Measurements from ENCODE around the gene ASMT.
"Not testable (repeated sequence)": the region's sequence is repeated elsewhere in the genome, so short reads cannot be mapped to it uniquely, and the experiment has no call there.

ASMT gene, protein sequence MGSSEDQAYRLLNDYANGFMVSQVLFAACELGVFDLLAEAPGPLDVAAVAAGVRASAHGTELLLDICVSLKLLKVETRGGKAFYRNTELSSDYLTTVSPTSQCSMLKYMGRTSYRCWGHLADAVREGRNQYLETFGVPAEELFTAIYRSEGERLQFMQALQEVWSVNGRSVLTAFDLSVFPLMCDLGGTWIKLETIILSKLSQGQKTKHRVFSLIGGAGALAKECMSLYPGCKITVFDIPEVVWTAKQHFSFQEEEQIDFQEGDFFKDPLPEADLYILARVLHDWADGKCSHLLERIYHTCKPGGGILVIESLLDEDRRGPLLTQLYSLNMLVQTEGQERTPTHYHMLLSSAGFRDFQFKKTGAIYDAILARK

GRCh38 chrX:1614927-1615326 is at the start of gene ASMT:
ASMT (plus strand) TSS chrX:1615059; CDS start chrX:1615200, 141 bp downstream.
- DNase-seq (ENCODE audit: extremely low read depth in 1 of 2, low read depth in 1 of 2) = no peak

DNA sequence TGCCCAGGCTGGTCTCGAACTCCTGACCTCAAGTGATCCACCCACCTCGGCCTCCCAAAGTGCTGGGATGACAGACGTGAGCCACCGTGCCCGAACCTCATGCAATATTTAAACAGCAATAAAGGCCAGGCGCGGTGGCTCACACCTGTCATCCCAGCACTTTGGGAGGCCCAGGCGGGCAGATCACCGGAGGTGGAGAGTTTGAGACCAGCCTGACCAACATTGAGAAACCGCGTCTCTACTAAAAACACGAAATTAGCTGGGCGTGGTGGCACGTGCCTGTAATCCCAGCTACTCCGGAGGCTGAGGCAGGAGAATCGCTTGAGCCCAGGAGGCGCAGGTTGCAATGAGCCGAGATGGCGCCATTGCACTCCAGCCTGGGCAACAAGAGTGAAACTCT is 40.7 kb upstream of the ASMT start:
- DNase-seq (ENCODE audit: extremely low read depth in 1 of 2, low read depth in 1 of 2) = not testable (repeated sequence)

DNA sequence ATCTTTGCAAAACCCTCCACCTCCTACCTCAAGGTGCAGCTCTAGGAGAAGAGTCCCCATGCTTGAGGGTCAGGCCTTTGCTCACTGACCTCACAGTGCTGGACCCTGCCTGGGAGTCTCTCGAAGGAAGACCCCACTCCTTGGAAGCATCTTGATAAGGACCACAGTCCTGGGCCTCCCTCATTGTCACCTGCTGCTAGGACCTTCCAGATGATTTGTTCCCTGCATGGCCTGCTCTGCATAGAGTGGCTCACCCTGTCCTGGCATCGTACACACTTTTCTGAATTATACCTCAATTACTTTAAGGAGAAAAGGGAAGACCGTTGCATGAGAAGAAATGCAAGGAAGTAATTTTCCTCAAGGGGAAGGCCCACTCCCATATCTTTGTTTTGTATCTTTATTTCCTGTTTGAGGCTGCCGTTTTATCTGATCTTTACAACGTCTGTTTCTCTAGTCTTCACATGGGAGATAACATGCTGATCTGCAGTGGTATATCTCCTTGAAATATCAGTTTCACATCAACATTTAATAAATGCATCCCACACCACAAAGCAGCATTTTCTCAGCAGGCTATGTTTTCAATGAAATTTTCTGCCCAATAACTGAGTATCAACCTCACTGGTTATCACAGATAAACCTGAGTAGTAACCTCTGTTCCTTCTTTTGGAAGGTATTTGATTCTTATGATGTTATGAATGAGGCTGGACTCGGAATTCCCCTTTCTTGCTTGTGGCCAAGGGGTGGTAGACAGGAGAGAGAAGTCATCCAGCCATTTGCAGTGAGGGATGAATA is 38.5 kb upstream of the ASMT start:
- DNase-seq (ENCODE audit: extremely low read depth in 1 of 2, low read depth in 1 of 2) = no peak

DNA sequence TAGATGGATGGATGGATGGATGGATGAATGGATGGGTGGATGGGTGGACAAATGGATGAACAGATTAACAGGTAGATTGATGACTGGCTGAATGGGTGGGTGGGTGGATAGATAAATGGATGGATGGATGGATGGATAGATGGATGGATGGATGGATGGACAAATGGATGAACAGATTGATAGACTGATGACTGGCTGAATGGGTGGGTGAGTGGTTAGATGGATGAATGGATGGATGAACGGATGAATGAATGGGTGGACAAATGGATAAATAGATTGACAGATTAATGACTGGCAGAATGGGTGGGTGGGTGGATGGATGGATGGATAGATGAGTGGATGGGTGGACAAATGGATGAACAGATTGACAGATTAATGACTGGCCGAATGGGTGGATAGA is 37.0 kb upstream of the ASMT start:
- no peak for DNase-seq (ENCODE audit: extremely low read depth in 1 of 2, low read depth in 1 of 2)

- no peak for DNase-seq (ENCODE audit: extremely low read depth in 1 of 2, low read depth in 1 of 2)
Measured at GRCh38 chrX:1578511-1579173, 36.2 kb upstream of the ASMT start.

- DNase-seq (ENCODE audit: extremely low read depth in 1 of 2, low read depth in 1 of 2) = peak; percentile 45 to 75
Measured at GRCh38 chrX:1581132-1581531, 33.7 kb upstream of the ASMT start.

GRCh38 chrX:1582686-1583437 is 32.0 kb upstream of the ASMT start:
- peak; percentile 30 to 62 for DNase-seq (ENCODE audit: extremely low read depth in 1 of 2, low read depth in 1 of 2)

DNA sequence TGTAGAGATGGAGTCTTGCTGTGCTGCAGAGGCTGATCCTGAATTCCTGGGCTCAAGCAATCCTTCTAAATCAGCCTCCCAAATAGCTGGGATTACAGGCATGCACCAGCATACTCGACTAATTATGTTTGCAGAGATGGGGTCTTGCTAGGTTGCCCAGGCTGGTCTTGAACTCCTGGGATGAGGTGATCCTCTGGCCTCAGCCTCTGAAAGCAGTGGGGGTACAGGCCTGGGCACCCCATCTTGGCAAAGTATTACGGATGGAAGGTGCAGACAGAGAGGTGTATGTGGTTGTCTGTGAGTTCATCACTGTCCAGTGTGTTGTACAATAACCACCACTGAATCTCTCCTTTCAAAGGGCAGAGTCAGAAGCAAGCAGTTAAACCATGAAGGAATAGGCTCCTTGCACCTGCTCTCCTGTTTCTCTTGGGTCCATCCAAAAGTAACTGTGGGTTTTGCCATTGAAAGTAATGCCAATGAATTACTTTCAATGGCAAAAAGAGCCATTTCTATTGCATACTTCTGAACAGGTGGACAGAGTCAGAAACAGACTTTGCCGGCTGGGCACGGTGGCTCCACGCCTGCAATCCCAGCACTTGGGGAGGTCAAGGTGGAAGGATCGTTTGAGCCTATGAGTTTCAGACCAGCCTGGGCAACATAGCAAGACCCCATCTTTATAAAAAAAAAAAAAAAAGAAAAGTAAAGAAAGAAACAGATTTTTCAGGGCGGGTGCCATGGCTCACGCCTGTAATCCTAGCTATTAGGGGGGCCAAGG is 30.4 kb upstream of the ASMT start:
- DNase-seq (ENCODE audit: extremely low read depth in 1 of 2, low read depth in 1 of 2) = no peak

DNA sequence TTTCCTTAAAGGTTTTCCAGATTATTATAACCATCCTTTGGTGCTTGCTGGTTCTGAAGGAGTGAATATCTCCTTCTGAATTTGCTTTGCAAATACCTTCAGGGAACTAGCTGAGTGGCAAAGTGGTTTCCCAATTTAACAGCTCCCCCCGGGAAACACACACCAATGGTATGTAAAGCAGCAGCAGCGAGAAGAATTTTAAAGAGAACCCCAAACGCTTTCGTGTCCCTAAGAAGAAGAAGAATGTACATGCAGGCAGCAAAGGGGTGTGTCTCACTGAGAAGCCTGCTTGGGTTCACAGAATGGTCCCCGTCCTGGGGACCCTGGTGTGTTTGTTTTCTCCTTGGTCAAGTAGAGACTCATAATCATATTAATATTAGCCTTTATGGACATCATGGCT is 27.7 kb upstream of the ASMT start:
- no peak for DNase-seq (ENCODE audit: extremely low read depth in 1 of 2, low read depth in 1 of 2)

- DNase-seq (ENCODE audit: extremely low read depth in 1 of 2, low read depth in 1 of 2) = no peak
Measured at GRCh38 chrX:1589356-1590130, 25.3 kb upstream of the ASMT start.

DNA sequence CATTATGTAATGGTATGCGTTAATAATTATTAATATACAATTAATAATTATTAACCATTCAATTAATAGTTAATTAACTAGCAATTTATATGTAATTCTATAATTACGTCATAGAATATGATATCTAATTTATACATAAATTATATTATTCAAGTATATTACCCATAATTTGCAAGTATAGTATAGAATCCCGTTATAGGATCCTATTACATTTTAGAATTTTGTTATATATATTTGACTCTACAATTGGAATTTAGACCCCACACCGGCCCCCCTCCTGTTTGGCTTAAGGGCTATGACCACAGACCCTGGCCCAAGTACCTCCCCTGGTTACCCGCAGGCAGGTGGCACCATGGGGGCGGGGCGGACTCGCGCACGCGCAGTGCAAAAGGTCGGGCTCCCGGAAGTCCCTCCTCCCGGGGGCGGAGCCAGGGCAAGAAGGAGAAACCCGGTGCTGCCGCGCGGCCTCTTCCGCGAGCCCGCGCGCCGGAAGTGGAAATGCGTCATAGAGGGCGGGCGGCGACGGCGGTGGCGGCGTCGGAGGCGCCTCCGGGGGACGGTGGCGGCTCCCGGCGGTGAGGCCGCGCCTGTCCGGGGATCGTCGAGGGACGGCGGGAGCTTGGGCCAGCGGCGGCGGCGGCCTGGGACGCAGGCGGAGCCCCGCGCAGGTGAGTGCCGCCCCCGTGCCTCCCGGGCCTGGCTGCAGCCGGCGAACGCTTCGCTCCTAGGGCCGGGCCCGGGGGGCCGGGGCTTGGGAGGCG is 23.6 kb upstream of the ASMT start, which contains the start of gene AKAP17A:
AKAP17A (plus strand) TSS at position 503 of the 761 bp plus-strand sequence. CDS start 1,859 bp downstream, outside the sequence.
- peak; percentile 92 to 99 for DNase-seq (ENCODE audit: extremely low read depth in 1 of 2, low read depth in 1 of 2)

DNA sequence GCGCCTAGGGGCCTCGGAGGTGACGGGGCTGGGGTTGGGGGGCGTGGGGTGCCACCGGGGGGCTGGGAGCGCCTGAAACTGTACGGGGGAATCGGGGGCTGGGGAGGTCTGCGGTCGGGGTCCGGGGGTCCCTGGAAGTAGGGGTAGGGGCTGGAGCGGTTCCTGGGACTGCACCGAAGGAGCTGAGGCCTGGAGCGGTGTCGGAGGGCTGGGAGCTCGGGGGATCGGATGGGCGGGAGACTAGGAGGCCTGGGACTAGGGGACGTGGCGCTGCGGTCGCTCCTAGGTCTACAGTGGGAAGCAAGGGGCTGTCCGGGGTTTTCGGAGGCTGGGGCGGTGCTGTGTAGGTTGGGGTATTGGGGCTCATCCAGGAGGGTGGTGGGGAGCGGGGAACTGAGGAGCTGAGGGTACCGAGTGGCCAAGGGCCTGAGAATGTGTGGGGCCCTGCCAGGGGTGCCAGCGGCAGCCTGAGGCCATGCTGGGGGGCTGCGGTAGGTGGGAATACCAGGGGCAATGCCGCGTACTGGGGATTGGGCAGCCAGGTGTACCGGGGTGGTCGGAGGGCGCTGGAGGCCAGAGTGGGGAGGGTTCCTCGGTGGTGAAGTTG is 22.9 kb upstream of the ASMT start:
- DNase-seq (ENCODE audit: extremely low read depth in 1 of 2, low read depth in 1 of 2) = no peak

GRCh38 chrX:1592470-1593142 is 22.3 kb upstream of the ASMT start:
- no peak for DNase-seq (ENCODE audit: extremely low read depth in 1 of 2, low read depth in 1 of 2)

DNA sequence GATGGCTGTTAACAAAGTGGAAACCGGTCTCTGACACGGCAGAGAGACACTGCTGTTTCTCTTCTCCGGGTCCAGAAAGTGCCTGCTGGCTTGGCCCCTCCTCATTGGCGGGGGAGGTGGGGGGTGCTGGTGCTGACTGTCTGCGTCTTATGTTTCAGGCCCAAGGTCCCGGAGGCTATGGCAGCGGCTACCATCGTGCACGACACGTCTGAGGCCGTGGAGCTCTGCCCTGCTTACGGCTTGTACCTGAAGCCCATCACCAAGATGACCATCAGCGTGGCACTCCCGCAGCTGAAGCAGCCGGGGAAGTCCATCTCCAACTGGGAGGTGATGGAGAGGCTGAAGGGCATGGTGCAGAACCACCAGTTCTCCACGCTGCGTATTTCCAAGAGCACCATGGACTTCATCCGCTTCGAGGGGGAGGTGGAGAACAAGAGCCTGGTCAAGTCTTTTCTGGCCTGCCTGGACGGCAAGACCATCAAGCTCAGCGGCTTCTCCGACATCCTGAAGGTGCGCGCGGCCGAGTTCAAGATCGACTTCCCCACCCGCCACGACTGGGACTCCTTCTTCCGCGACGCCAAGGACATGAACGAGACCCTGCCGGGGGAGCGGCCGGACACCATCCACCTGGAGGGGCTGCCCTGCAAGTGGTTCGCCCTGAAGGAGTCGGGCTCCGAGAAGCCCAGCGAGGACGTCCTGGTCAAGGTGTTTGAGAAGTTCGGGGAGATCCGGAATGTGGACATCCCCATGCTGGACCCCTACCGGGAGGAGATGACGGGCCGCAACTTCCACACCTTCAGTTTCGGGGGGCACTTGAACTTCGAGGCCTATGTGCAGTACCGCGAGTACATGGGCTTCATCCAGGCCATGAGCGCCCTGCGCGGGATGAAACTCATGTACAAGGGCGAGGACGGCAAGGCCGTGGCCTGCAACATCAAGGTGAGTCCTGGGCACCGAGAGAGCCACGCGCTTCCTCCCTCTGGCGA is 21.3 kb upstream of the ASMT start:
- DNase-seq (ENCODE audit: extremely low read depth in 1 of 2, low read depth in 1 of 2) = no peak

- no peak for DNase-seq (ENCODE audit: extremely low read depth in 1 of 2, low read depth in 1 of 2)
Measured at GRCh38 chrX:1595711-1596060, 19.2 kb upstream of the ASMT start.

DNA sequence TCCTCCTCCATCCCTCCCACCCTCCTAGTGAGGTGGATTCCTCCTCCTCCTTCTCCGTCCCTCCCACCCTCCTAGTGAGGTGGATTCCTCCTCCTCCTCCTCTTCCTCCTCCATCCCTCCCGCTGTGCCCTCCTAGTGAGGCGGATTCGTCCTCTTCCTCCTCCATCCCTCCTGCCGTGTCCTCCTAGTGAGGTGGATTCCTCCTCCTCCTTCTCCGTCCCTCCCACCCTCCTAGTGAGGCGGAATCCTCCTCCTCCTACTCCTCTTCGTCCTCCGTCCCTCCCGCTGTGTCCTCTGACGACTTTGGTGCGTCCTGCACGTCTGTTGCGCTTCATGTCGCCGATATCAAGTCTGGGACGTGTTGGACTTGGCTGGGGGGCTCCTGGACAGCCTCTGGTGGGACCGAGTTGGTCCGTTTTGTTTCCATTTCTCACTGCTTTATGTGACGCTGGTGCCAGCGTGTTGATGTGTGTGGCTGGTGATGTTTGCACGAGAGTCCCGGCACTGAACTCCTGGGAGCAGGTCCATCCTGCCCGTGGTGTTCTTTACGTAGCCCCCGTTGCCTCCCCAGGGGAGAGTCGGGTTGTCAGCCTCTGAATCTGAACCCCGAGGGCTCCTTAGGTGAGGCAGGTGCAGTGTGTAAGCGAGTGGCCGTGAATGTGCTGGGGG is 18.0 kb upstream of the ASMT start:
- no peak for DNase-seq (ENCODE audit: extremely low read depth in 1 of 2, low read depth in 1 of 2)
